ENCODE results near the gene NUDCD2.
"Not testable (repeated sequence)": the region's sequence is repeated elsewhere in the genome, so short reads cannot be mapped to it uniquely, and the experiment has no call there.

The NUDCD2 gene

DNA sequence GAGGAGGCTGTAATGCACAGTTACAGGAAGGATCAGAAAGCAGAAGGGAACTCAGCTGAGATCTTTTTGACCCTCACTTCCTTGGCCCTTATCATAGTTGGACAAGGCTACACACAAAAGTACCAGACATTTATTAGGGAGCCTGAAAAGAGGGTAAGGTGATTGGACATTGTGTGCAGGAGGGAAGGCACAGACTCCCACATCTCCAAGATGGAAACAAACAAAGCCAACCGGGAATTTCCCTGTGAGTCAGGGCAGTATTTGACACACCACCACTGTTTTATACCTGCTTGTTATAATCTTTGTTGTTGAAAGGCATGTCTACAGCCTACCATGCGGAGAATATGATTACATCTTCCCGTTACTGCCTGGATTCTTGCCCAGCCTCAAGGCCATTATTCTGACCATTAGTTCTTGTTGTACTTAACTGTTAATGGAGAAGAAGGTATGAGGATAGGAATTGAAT, 25.5 kb downstream of the NUDCD2 start:
- Mint-ChIP-seq H3K27ac (no peak overlapping the region), H3K4me1 (peaks cover 39% of the 10 kb centered on the region), H3K27me3 (ENCODE audit: low read depth, poor library complexity) (peaks cover 5% of the 10 kb centered on the region), H3K36me3 (ENCODE audit: low read depth) (no peaks in the 10 kb centered on the region), H3K9me3 (no peaks in the 10 kb centered on the region), H3K4me3 (peak overlapping the region; percentile 55)
- TF ChIP-seq, protein P1, sequence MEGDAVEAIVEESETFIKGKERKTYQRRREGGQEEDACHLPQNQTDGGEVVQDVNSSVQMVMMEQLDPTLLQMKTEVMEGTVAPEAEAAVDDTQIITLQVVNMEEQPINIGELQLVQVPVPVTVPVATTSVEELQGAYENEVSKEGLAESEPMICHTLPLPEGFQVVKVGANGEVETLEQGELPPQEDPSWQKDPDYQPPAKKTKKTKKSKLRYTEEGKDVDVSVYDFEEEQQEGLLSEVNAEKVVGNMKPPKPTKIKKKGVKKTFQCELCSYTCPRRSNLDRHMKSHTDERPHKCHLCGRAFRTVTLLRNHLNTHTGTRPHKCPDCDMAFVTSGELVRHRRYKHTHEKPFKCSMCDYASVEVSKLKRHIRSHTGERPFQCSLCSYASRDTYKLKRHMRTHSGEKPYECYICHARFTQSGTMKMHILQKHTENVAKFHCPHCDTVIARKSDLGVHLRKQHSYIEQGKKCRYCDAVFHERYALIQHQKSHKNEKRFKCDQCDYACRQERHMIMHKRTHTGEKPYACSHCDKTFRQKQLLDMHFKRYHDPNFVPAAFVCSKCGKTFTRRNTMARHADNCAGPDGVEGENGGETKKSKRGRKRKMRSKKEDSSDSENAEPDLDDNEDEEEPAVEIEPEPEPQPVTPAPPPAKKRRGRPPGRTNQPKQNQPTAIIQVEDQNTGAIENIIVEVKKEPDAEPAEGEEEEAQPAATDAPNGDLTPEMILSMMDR (IDR thresholded peaks at IDR 0.05) = no peak
- no peak for DNase-seq

DNA sequence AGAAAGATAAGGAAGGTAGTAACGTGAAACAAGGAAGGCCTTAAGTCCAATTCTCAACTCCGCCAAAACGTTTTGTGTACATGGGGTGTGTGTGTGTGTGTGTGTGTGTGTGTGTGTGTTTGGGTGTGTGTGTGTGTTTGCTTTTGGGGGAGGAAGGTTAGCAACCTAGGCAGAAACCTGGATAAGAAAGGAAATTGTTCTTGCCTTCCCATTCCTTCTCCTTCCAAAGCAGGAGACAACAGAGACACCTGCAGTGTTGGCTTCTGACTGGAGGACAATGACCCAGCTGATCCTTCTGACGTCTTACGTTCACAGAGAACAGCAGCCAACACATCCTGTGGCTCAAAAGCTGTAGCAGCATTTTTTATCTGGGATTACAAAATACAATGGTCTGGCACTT, 26.6 kb downstream of the NUDCD2 start:
- DNase-seq = no peak
- Mint-ChIP-seq H3K36me3 (ENCODE audit: low read depth) (no peaks in the 10 kb centered on the region), H3K4me3 (no peak overlapping the region)

DNA sequence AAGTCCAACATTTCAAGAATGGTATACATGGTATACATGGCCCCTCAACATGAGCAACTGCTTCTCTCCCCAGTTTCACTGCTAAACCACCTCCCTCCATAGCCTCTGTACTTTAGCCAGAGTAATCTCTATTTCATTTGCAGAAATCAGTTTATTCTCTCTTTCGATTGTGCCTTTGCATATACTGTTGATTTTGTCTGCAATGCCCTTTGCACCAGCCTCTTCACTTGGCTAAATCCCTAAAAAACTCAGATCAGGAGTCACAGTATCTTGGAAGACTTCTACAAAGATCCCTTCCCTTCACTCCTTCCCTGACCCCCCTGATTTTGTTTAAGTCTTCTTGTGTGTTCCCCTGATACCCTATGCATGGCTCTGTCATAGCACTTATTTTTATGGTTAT, 27.4 kb downstream of the NUDCD2 start:
- Mint-ChIP-seq H3K27me3 (ENCODE audit: low read depth, poor library complexity) (peaks cover 5% of the 10 kb centered on the region), H3K36me3 (ENCODE audit: low read depth) (no peaks in the 10 kb centered on the region), H3K9me3 (peaks cover 4% of the 10 kb centered on the region), H3K4me1 (peaks cover 23% of the 10 kb centered on the region), H3K27ac (no peak overlapping the region), H3K4me3 (no peak overlapping the region)
- TF ChIP-seq, protein P1 (IDR thresholded peaks at IDR 0.05) = no peak
- no peak for DNase-seq

More for the DNA sequence above, 26.6 kb downstream of the NUDCD2 start:
- H3K27ac Mint-ChIP-seq = no peak overlapping the region
- TF ChIP-seq, protein P1 (IDR thresholded peaks at IDR 0.05) = no peak
- peaks cover 27% of the 10 kb centered on the region for H3K4me1 Mint-ChIP-seq
- H3K27me3 Mint-ChIP-seq (ENCODE audit: low read depth, poor library complexity) = peaks cover 5% of the 10 kb centered on the region
- H3K9me3 Mint-ChIP-seq = no peaks in the 10 kb centered on the region

DNA sequence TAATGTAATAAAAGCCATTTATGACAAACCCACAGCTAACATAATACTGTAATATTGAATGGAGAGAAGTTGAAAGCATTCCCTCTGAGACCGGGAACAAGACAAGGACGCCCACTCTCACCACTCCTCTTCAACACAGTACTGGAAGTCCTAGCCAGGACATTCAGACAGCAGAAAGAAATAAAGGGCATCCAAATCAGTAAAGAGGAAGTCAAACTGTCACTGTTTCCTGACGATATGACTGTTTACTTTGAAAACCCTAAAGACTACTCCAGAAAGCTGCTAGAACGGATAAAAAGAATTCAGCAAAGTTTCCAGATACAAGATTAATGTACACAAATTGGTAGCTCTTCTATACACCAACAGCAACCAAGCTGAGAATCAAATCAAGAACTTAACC, 33.8 kb downstream of the NUDCD2 start:
- not testable (repeated sequence) for DNase-seq; H3K4me1 Mint-ChIP-seq; H3K27me3 Mint-ChIP-seq (ENCODE audit: low read depth, poor library complexity); H3K27ac Mint-ChIP-seq; H3K4me3 Mint-ChIP-seq
- H3K9me3 Mint-ChIP-seq = peaks cover 13% of the 10 kb centered on the region
- peaks cover 12% of the 10 kb centered on the region for H3K36me3 Mint-ChIP-seq (ENCODE audit: low read depth)

DNA sequence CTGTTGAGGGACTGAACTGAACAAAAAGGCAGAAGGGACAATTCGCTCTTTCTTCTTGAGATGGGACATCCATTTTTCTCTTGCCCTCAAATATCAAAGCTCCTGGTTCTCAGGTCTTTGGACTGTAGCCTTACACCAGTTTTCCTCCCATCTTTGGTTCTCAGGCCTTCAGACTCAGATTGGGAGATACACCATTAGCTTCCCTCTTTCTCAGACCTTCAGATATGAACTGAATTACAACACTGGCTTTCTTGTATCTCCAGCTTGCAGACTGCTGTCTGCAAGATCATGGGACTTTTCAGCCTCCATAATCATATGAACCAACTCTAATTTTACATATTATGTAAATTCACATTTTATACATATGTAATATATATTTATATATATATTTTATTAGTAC, 35.1 kb downstream of the NUDCD2 start:
- peak overlapping the region; percentile 7 for H3K27ac Mint-ChIP-seq
- no peak overlapping the region for H3K4me3 Mint-ChIP-seq
- peaks cover 14% of the 10 kb centered on the region for H3K9me3 Mint-ChIP-seq
- TF ChIP-seq, protein P1 (IDR thresholded peaks at IDR 0.05) = no peak
- H3K27me3 Mint-ChIP-seq (ENCODE audit: low read depth, poor library complexity) = no peaks in the 10 kb centered on the region
- peaks cover 12% of the 10 kb centered on the region for H3K36me3 Mint-ChIP-seq (ENCODE audit: low read depth)
- DNase-seq = no peak
- no peaks in the 10 kb centered on the region for H3K4me1 Mint-ChIP-seq

DNA sequence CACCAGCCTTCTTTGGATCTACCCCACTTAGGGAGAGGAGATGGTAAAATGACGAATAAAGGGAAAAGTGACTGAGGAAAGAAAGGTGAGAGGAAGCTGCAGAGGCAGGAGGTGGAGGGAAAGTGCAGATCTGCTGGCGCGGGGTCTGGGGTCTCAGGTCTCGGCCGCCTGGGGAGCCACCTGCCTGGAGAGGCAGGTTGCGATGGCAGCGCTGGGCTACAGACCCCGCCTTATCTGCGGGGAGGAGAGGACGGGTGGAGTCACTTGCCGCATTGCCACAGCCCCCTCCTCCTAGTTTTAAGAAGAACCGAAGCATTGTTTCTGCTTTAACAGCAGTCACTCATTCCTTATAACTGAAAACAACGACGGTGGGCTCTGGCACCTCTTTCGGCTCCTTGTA, 44.2 kb downstream of the NUDCD2 start:
- H3K9me3 Mint-ChIP-seq; H3K27ac Mint-ChIP-seq; H3K36me3 Mint-ChIP-seq (ENCODE audit: low read depth); H3K4me1 Mint-ChIP-seq: not testable (repeated sequence)
- H3K4me3 Mint-ChIP-seq = peak overlapping the region; percentile 22
- H3K27me3 Mint-ChIP-seq (ENCODE audit: low read depth, poor library complexity) = peaks cover 32% of the 10 kb centered on the region
- peak; percentile 6 for DNase-seq

DNA sequence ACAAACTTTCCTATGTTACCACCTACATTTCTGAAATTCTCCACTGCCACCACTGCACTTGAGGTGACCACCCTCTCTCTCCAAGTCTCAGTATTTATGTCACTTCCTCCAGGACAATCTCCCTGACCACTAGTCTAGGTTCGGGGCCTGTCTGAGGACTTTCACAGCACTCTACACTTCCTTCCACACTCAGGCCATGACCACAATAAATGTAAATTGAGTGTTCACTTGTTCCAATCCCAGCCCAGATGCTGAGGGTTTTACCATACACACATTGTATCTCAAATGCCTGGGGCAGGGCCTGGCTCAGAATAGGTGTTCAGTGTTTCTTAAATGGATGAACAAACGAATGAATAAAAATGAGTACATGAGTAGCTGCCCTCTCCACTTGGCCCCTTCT, 49.4 kb downstream of the NUDCD2 start:
- Mint-ChIP-seq H3K9me3 (no peaks in the 10 kb centered on the region), H3K4me1 (peaks cover 14% of the 10 kb centered on the region), H3K27me3 (ENCODE audit: low read depth, poor library complexity) (peaks cover 16% of the 10 kb centered on the region), H3K27ac (no peak overlapping the region), H3K4me3 (no peak overlapping the region), H3K36me3 (ENCODE audit: low read depth) (no peaks in the 10 kb centered on the region)
- TF ChIP-seq, protein P1 (IDR thresholded peaks at IDR 0.05) = no peak
- no peak for DNase-seq
